Measurements from ENCODE around the gene KLRG1. TPM values are rescaled to one million over a fixed set of nuclear protein-coding genes. Genes with fewer than 3 reads are reported as not detected.

The KLRG1 gene
- polyA plus RNA-seq, 2 of the 4 experiments (the other 2 are of a cell fraction): 5.1 to 9.4 TPM

- no peak for DNase-seq (ENCODE audit: low read depth in 1 of 2, low spot score in 1 of 2)
- no peak for FAIRE-seq
- H3K9me3 ChIP-seq: no peaks in the 10 kb centered on the region
- H3K4me3 ChIP-seq: no peak overlapping the region
- no peak for ATAC-seq
- H3K4me2 ChIP-seq: no peak overlapping the region
- TF ChIP-seq NR3C1 (IDR thresholded peaks at IDR 0.05) (no peak), USF2 (IDR thresholded peaks at IDR 0.05) (no peak), MAZ (IDR thresholded peaks at IDR 0.05; ENCODE audit: borderline replicate concordance, low read depth, low read length) (no peak), TP53 (CRISPR knock-in tag; IDR thresholded peaks at IDR 0.05) (no peak), EHF (CRISPR knock-in tag; IDR thresholded peaks at IDR 0.05) (no peak), POLR2A (IDR thresholded peaks at IDR 0.05; ENCODE audit: low read length) (no peak), HMGXB4 (CRISPR knock-in tag; IDR thresholded peaks at IDR 0.05; ENCODE audit: borderline replicate concordance) (no peak), CBX2 (IDR thresholded peaks at IDR 0.05; ENCODE audit: borderline replicate concordance, low read depth) (no peak), SREBF2 (IDR thresholded peaks at IDR 0.05) (no peak), MYC (IDR thresholded peaks at IDR 0.05; ENCODE audit: borderline replicate concordance, low read length) (no peak), ZC3H11A (IDR thresholded peaks at IDR 0.05) (no peak), NFE2L2 (conservative IDR thresholded peaks at IDR 0.05; ENCODE audit: low read length) (no peak), FOXS1 (CRISPR knock-in tag; IDR thresholded peaks at IDR 0.05) (no peak), ZNF302 (CRISPR knock-in tag; IDR thresholded peaks at IDR 0.05) (no peak), MAX (IDR thresholded peaks at IDR 0.05) (no peak), PHF8 (IDR thresholded peaks at IDR 0.05; ENCODE audit: borderline replicate concordance, low read depth) (no peak)
- ChIA-PET CTCF (no interaction called here), POLR2A (no interaction called here)
- H3K27ac ChIP-seq: no peak overlapping the region
- no peaks in the 10 kb centered on the region for H3K4me1 ChIP-seq
Measured at GRCh38 chr12:8987163-8987562, 2.2 kb upstream of the KLRG1 start.

GRCh38 chr12:8987685-8988084 is 1.7 kb upstream of the KLRG1 start:
- FAIRE-seq: no peak
- H3K4me1 ChIP-seq: no peaks in the 10 kb centered on the region
- WGBS (ENCODE audit: missing lambda C conversion rate): 36% methylated on average over 1 of the region's 1 CpG
- H3K4me2 ChIP-seq: no peak overlapping the region
- no peak for ATAC-seq
- POLR2A ChIA-PET: no interaction called here
- CTCF ChIA-PET: interaction anchor here (0.6 to 0.8 kb wide), 2 partner anchors 37 to 443 kb away, joined by 3 read pairs; no protein-coding TSS in a partner anchor
- H3K27ac ChIP-seq: no peak overlapping the region
- DNase-seq (ENCODE audit: low read depth in 1 of 2, low spot score in 1 of 2): no peak
- no peak overlapping the region for H3K4me3 ChIP-seq
- no peak for TF ChIP-seq CHD2 (IDR thresholded peaks at IDR 0.05; ENCODE audit: low read length, partially characterized antibody)
- no peak for TF ChIP-seq JUNB (IDR thresholded peaks at IDR 0.05)
- TF ChIP-seq NFE2L2 (conservative IDR thresholded peaks at IDR 0.05; ENCODE audit: low read length): no peak
- no peaks in the 10 kb centered on the region for H3K9me3 ChIP-seq

GRCh38 chr12:8991371-8992345 is 2.3 kb downstream of the KLRG1 start:
- CTCF ChIA-PET: interaction anchor here (0.6 to 1.1 kb wide), 2 partner anchors 47 to 426 kb away, joined by 3 read pairs; no protein-coding TSS in a partner anchor

More at GRCh38 chr12:8991371-8992345, 2.3 kb downstream of the KLRG1 start:
- DNase-seq (ENCODE audit: low read depth in 1 of 2, low spot score in 1 of 2) (no peak), FAIRE-seq (no peak), ATAC-seq (no peak)
- 54% methylated on average over 6 of the region's 6 CpGs for WGBS (ENCODE audit: missing lambda C conversion rate)
- Histone ChIP-seq H3K4me1 (no peaks in the 10 kb centered on the region), H3K27ac (no peak overlapping the region), H3K4me2 (no peak overlapping the region), H3K9me3 (no peaks in the 10 kb centered on the region), H3K4me3 (no peak overlapping the region)
- POLR2A ChIA-PET: no interaction called here
- no peak for TF ChIP-seq RARB (CRISPR knock-in tag; IDR thresholded peaks at IDR 0.05)
